Natural killer cell treated with Interleukin-12 subunit alpha and Interleukin-12 subunit beta and Interleukin-15 and Interleukin-18, amount 100 ng/mL, for 72 hours (primary cell): ENCODE results near the gene HDAC9. TPM values are rescaled to one million over a fixed set of nuclear protein-coding genes. Genes with fewer than 3 reads are reported as not detected.

Source experiments
- ATAC-seq, 2 donors: fragments of 150-1000 bp; cut with Tn5 transposase in 1 of 2; sonication (Bioruptor Pico), chemical (Tn5 transposase) in 1 of 2; 2 replicates each; pipeline ENCODE4 v1.10.0; 2021
- DNase-seq: peaks from one replicate; pipeline ENCODE4 v3.0.0; 2022; ENCODE audit warnings: low spot score
- H3K27ac Mint-ChIP-seq, 2 donors: 1 replicate in 1 of 2; 2 replicates in 1 of 2; pipeline ENCODE4 v1.8.0; 2022; ENCODE audit warnings: mixed read lengths in 2 of 2, mild to moderate bottlenecking in 1 of 2, moderate library complexity in 1 of 2
- H3K27me3 Mint-ChIP-seq, 2 donors: 1 replicate in 1 of 2; 2 replicates in 1 of 2; pipeline ENCODE4 v1.8.0; 2022; ENCODE audit warnings: mixed read lengths in 2 of 2
- H3K36me3 Mint-ChIP-seq: one replicate; pipeline ENCODE4 v1.8.0; 2022; ENCODE audit warnings: mixed read lengths
- H3K4me1 Mint-ChIP-seq, 2 donors: 1 replicate in 1 of 2; 2 replicates in 1 of 2; pipeline ENCODE4 v1.8.0; 2022; ENCODE audit warnings: low read depth in 2 of 2, mixed read lengths in 2 of 2, mild to moderate bottlenecking in 1 of 2
- H3K4me3 Mint-ChIP-seq: one replicate; pipeline ENCODE4 v1.8.0; 2022; ENCODE audit warnings: mixed read lengths
- H3K9me3 Mint-ChIP-seq: 2 replicates; pipeline ENCODE4 v1.8.0; 2022; ENCODE audit warnings: mixed read lengths
- total RNA-seq, 2 donors: library from RNA; stranded (reverse); gene quantifications; one replicate each; pipeline ENCODE4 v1.2.3, GENCODE V29; 2022

HDAC9 gene
- total RNA-seq, 2 donors from 2014 or later, result 9.9 to 15.0 TPM

DNA sequence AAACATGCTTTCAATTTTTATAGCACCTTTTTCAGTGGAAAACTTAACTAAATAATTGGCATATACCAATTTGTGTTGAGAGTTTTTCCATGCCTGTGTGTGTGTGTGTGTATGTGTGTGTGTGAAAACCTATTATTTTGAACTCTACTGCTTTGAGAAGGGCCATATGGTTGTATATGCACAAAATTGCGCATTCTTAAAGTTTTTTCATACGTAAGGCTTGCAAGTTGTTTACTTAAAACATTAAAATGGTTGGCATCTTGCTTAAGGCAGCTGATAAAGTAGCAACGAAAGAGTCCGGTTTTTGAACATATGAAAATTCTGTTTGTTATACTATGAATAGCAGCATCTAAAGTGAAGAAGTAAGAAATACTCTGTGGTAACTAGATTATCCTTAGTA, 84.1 kb downstream of the HDAC9 start:
- no peaks in the 10 kb centered on the region for H3K36me3 Mint-ChIP-seq

DNA sequence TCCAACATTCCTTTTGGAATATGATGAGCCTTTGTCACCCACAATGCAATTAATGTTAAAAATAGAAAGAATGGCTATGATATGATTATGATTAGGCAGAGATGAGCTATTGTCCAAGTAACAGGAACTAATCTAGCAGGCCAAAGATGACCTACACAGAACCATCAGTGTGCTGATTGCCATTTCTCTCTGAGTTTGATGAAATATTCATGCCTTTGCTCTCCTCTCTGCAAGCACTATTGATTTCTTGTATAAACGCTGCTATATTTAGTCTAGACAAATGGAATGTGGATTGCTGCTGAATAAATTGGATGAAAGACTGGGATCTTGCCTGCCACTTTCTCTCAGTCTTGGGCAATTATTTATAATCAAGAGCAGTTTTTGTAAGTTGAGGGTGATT, 85.4 kb downstream of the HDAC9 start:
- Mint-ChIP-seq H3K9me3 (peaks cover 4% of the 10 kb centered on the region), H3K4me3 (no peak overlapping the region), H3K4me1 (peaks cover 8 to 10% of the 10 kb centered on the region in 2 donors), H3K27ac (no peak overlapping the region), H3K36me3 (no peaks in the 10 kb centered on the region), H3K27me3 (no peaks in the 10 kb centered on the region)
- no peak for DNase-seq
- no peak for ATAC-seq

More for the DNA sequence above, 84.1 kb downstream of the HDAC9 start:
- no peak for ATAC-seq
- H3K27ac Mint-ChIP-seq, result no peak overlapping the region
- no peaks in the 10 kb centered on the region for H3K27me3 Mint-ChIP-seq
- H3K4me3 Mint-ChIP-seq, result no peak overlapping the region
- peaks cover 4% of the 10 kb centered on the region for H3K9me3 Mint-ChIP-seq
- DNase-seq, result no peak
- H3K4me1 Mint-ChIP-seq, result peaks cover 8 to 10% of the 10 kb centered on the region in 2 donors

DNA sequence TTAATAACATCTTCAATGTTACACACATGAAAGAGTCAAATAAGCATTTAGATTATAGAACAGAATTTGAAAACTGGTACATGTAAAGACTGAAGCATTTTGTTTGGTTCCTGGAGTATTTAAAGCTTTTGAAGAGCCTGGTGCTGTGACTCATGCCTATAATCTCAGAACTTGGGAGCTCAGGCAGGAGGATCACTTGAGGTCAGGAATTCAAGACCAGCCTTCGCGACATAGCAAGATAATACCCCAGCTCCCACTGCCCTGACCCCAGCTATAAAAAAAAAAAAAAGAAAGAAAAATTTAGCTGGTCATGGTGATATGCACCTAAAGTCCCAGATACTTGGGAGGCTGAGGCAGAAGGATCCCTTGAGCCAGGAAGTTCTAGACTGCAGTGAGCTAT, 87.8 kb downstream of the HDAC9 start:
- no peak for DNase-seq
- no peaks in the 10 kb centered on the region for H3K27me3 Mint-ChIP-seq
- H3K27ac Mint-ChIP-seq, result no peak overlapping the region
- H3K4me3 Mint-ChIP-seq, result no peak overlapping the region
- ATAC-seq, result no peak
- no peaks in the 10 kb centered on the region for H3K4me1 Mint-ChIP-seq
- H3K9me3 Mint-ChIP-seq, result peaks cover 2% of the 10 kb centered on the region
- no peaks in the 10 kb centered on the region for H3K36me3 Mint-ChIP-seq

GRCh38 chr7:18590241-18590640, 94.7 kb downstream of the HDAC9 start:
- Mint-ChIP-seq H3K9me3 (no peaks in the 10 kb centered on the region), H3K27me3 (no peaks in the 10 kb centered on the region), H3K4me1 (no peaks in the 10 kb centered on the region), H3K27ac (no peak overlapping the region), H3K4me3 (no peak overlapping the region), H3K36me3 (no peaks in the 10 kb centered on the region)
- DNase-seq (no peak), ATAC-seq (no peak)

GRCh38 chr7:18590744-18591340, 95.3 kb downstream of the HDAC9 start:
- Mint-ChIP-seq H3K27ac (no peak overlapping the region), H3K9me3 (no peaks in the 10 kb centered on the region), H3K4me1 (no peaks in the 10 kb centered on the region), H3K36me3 (no peaks in the 10 kb centered on the region), H3K27me3 (no peaks in the 10 kb centered on the region), H3K4me3 (no peak overlapping the region)
- ATAC-seq (no peak), DNase-seq (no peak)

DNA sequence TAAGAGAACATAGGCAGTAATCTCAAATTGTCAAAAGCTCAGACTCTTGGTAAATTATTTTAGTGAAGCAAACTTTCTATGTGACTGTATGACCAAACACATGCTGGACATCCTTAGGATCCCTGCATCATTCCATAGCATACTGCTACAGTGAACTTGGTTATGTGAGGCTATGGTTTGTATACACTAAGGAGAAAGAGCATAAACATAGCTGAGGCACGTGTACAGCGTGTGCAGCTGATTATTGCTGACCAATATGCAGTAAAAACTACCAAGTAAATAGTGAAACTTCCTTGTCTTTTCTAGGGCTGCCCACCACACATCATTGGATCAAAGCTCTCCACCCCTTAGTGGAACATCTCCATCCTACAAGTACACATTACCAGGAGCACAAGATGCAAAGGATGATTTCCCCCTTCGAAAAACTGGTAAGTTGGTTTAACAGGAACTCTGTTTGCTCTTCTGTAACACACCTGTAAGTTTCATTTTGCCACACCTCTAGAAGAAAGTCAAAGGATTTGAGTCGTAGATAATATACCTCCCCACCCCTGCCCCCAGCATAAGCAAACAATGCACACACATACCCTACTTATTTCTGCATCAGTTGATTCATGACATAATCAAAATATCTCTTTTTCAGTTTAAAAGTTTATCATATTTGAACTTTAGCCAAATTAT, 98.2 kb downstream of the HDAC9 start:
- Mint-ChIP-seq H3K4me1 (no peaks in the 10 kb centered on the region), H3K4me3 (no peak overlapping the region), H3K9me3 (no peaks in the 10 kb centered on the region), H3K27ac (no peak overlapping the region), H3K36me3 (no peaks in the 10 kb centered on the region), H3K27me3 (no peaks in the 10 kb centered on the region)
- ATAC-seq, result no peak
- no peak for DNase-seq

GRCh38 chr7:18597754-18598153, 102.2 kb downstream of the HDAC9 start:
- peaks cover 9% of the 10 kb centered on the region for H3K9me3 Mint-ChIP-seq
- DNase-seq (no peak), ATAC-seq (no peak)
- no peaks in the 10 kb centered on the region for H3K4me1 Mint-ChIP-seq
- H3K27ac Mint-ChIP-seq, result no peak overlapping the region
- H3K4me3 Mint-ChIP-seq, result no peak overlapping the region
- peaks cover 23% of the 10 kb centered on the region for H3K36me3 Mint-ChIP-seq
- no peaks in the 10 kb centered on the region for H3K27me3 Mint-ChIP-seq

GRCh38 chr7:18607025-18607424, 111.5 kb downstream of the HDAC9 start:
- ATAC-seq, result no peak
- DNase-seq, result no peak
- no peak overlapping the region for H3K4me3 Mint-ChIP-seq
- H3K36me3 Mint-ChIP-seq, result peaks cover 39% of the 10 kb centered on the region
- no peaks in the 10 kb centered on the region for H3K27me3 Mint-ChIP-seq
- H3K27ac Mint-ChIP-seq, result no peak overlapping the region
- peaks cover 16% of the 10 kb centered on the region for H3K9me3 Mint-ChIP-seq
- no peaks in the 10 kb centered on the region for H3K4me1 Mint-ChIP-seq

GRCh38 chr7:18610331-18610948, 114.9 kb downstream of the HDAC9 start:
- H3K27me3 Mint-ChIP-seq, result no peaks in the 10 kb centered on the region
- DNase-seq (no peak), ATAC-seq (no peak)
- no peak overlapping the region for H3K4me3 Mint-ChIP-seq
- H3K27ac Mint-ChIP-seq, result no peak overlapping the region
- H3K36me3 Mint-ChIP-seq, result peaks cover 14% of the 10 kb centered on the region
- H3K4me1 Mint-ChIP-seq, result no peaks in the 10 kb centered on the region
- H3K9me3 Mint-ChIP-seq, result no peaks in the 10 kb centered on the region

DNA sequence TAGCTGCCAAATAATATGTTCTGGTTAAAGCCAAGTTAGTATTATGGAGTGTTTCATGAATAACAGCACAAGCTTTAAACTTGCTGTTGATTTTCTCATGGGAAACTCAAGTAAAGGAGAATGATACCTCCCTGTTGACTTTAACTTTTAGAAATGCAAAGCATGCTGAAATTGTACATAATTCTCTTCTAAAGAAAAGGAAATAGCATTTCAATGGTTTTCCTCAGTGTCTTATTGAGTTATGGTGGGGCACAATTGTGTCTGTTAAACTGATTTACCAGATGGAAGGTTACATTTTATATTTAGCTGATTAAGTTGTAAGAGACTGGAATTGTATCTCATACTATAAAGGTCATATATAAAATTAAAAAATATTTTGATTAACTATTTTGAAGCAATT, 119.3 kb downstream of the HDAC9 start:
- H3K4me3 Mint-ChIP-seq, result no peak overlapping the region
- ATAC-seq (no peak), DNase-seq (no peak)
- no peak overlapping the region for H3K27ac Mint-ChIP-seq
- H3K4me1 Mint-ChIP-seq, result peaks cover 9% of the 10 kb centered on the region in 2 donors
- no peaks in the 10 kb centered on the region for H3K27me3 Mint-ChIP-seq
- no peaks in the 10 kb centered on the region for H3K9me3 Mint-ChIP-seq
- peaks cover 8% of the 10 kb centered on the region for H3K36me3 Mint-ChIP-seq

GRCh38 chr7:18619311-18619710, 123.8 kb downstream of the HDAC9 start:
- Mint-ChIP-seq H3K36me3 (peaks cover 4% of the 10 kb centered on the region), H3K27ac (peak overlapping the region; percentile 12 to 75), H3K27me3 (no peaks in the 10 kb centered on the region), H3K4me3 (peak overlapping the region; percentile 5), H3K4me1 (peaks cover 10% of the 10 kb centered on the region in 2 donors), H3K9me3 (no peaks in the 10 kb centered on the region)
- ATAC-seq (peak; percentile 38 to 43), DNase-seq (no peak)

DNA sequence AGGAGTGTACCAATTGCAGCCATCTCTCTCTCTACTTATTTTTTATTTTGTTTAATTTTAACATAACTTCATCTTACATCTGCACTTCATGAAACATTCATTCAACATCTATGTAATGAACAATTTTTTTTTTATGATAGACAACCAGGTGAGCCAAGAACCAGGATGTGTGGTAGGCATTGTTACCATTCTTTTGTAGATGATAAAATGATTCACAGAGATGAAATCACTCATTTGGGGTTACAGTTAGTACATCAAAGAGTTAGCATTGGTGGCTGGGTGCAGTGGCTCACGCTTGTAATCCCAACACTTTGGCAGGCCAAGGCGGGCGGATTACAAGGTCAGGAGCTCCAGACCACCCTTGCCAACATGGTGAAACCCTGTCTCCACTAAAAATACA, 127.8 kb downstream of the HDAC9 start:
- no peak for ATAC-seq
- H3K27ac Mint-ChIP-seq, result no peak overlapping the region

DNA sequence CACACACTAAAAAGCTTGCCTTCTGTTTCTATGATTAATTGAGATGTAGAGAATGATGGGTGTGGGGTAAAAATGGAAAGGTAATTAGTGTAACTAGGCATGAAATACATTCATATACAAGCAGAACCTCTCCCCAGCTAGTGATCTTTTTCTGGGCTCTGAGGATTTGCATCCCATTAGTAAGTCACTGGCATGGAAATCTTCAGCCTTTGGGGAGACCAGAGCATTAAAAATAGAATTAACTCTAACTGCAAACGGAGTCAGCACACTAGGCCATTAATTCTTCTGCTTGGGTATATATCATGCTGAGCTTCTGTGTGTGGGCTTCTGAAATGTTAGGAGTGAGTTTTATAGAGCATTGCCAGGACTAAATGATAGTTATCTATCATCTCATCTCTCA, 128.9 kb downstream of the HDAC9 start:
- Mint-ChIP-seq H3K27ac (no peak overlapping the region), H3K27me3 (no peaks in the 10 kb centered on the region), H3K4me1 (peaks cover 5% of the 10 kb centered on the region in 2 donors), H3K4me3 (no peak overlapping the region), H3K9me3 (no peaks in the 10 kb centered on the region), H3K36me3 (no peaks in the 10 kb centered on the region)
- no peak for DNase-seq
- no peak for ATAC-seq

More for the DNA sequence above, 127.8 kb downstream of the HDAC9 start:
- H3K27me3 Mint-ChIP-seq, result no peaks in the 10 kb centered on the region
- H3K9me3 Mint-ChIP-seq, result no peaks in the 10 kb centered on the region
- H3K36me3 Mint-ChIP-seq, result no peaks in the 10 kb centered on the region
- no peak overlapping the region for H3K4me3 Mint-ChIP-seq
- peaks cover 10% of the 10 kb centered on the region in 2 donors for H3K4me1 Mint-ChIP-seq
- no peak for DNase-seq

GRCh38 chr7:18626086-18626485, 130.5 kb downstream of the HDAC9 start:
- Mint-ChIP-seq H3K36me3 (no peaks in the 10 kb centered on the region), H3K4me3 (no peak overlapping the region), H3K9me3 (no peaks in the 10 kb centered on the region), H3K27me3 (no peaks in the 10 kb centered on the region), H3K4me1 (no peaks in the 10 kb centered on the region), H3K27ac (no peak overlapping the region)
- no peak for DNase-seq
- ATAC-seq, result no peak
